Measurements from ENCODE around the gene NADK2. TPM values are rescaled to one million over a fixed set of nuclear protein-coding genes. Genes with fewer than 3 reads are reported as not detected.

The NADK2 gene, protein sequence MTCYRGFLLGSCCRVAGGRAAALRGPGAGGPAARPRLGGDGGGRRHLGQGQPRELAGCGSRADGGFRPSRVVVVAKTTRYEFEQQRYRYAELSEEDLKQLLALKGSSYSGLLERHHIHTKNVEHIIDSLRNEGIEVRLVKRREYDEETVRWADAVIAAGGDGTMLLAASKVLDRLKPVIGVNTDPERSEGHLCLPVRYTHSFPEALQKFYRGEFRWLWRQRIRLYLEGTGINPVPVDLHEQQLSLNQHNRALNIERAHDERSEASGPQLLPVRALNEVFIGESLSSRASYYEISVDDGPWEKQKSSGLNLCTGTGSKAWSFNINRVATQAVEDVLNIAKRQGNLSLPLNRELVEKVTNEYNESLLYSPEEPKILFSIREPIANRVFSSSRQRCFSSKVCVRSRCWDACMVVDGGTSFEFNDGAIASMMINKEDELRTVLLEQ
- 37.4 and 54.4 TPM in 2 replicates for total RNA-seq

DNA sequence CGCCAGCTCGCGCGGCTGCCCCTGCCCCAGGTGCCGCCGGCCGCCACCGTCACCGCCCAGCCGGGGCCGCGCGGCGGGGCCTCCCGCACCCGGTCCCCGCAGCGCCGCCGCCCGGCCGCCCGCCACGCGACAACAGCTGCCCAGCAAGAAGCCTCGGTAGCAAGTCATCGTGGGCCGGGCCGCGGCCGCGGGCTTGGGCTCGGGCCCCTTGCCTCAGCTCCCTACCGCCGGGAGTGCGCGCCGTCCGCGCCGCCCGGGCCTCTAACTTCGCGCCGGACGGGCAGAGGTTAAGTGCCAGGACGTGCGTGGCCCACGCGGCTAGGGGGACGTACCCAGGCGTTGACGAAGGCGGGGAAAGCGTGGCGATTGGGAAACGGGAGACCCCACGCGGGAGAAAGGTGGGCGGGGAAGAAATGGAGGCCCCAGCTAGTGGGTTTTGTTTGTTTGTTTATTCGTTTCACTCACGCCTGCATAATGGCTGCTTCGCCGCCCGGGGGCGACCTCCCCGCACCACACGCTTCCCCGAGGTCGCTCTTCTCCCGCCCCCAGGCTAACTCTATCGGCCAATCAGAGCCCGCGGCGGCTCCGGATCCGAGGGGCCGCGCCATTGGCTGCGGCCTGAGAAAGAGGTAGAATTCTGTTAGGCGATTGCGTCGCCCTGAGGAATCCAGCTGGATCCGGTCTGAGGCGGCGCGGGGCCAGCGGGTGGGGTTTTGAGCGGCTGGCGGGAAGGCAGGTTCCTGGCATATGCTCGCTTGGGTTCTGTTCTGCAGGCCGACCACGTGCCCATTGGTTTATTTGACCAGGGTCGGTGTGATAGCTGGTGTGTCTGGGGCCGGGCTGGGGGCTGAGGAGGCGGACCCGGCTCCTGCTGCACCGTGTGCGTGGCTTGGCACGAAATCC lies at the start of gene NADK2:
Gene NADK2, minus strand, starts transcription at position 295 of the 903 bp plus-strand sequence. Its CDS starts 127 bp downstream, at position 168.

DNA sequence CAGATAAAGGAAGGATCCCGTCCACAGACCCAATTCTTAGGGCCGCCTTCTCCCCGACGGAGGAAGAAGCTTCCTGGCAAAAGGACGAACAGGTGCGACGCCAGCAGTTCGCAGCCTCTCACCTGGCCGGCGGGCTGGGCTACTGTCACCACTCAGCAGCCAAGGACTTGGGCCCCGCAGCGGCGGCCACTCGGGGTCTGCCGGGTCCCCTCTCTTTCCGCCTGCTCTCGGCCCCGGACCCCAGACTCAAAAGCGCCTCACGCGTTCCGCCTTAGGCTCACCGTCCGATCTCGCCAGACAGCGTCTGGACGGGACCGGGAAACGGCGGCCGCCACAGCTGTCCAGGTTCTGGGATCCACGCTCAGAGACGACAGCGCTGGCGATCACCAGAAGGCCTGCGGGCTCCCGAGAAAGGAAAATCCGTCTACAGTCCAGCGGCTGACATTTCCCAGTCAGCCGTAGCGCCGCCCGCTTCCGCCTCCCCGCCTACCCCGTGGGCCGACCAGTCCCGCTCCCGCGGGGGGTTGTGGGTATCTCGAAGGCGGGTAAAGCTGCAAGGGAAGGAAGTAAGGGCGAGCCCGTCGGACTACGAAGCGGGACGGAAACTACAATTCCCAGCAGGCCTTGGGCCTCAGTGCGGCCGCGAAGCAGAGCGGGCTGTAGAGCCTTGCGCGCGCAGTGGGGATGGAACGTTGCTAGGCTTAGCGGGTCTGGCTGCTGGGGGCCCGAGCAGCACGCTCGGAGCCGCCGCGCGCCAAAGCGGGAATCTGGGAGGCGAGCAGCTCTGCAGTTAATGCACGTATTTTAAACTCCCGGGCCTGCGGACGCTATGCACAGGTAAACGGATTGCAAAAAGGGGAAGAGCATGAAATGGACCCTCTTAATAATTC lies 90.0 kb downstream of the NADK2 start, which contains the start of the genes LMBRD2 and SKP2:
Gene LMBRD2, minus strand, starts transcription at position 454 of the 890 bp plus-strand sequence. CDS start 8,538 bp downstream, outside the sequence.
Gene SKP2, plus strand, starts transcription at position 678 of the 890 bp plus-strand sequence. Its CDS starts 152 bp downstream, at position 830.

Other genes starting within 250 kb of the NADK2 start
- not detected in 2 replicates for gene UGT3A2, start 175.0 kb downstream of the NADK2 start, total RNA-seq
- 27.9 and 40.1 TPM in 2 replicates for gene LMBRD2, start 90.0 kb downstream of the NADK2 start, total RNA-seq
- 52.9 and 58.4 TPM in 2 replicates for gene SKP2, start 89.8 kb downstream of the NADK2 start, total RNA-seq
- 0.30 and 0.60 TPM in 2 replicates for gene RANBP3L, start 60.0 kb upstream of the NADK2 start, total RNA-seq